PC-3 (cell line): Measurements from ENCODE around the gene ITPRIP. TPM values are rescaled to one million over a fixed set of nuclear protein-coding genes. Genes with fewer than 3 reads are reported as not detected.

Experiments used
- ATAC-seq: fragments of 200-7000 bp; cut with Tn5 transposase; 2 replicates; pipeline ENCODE4 v1.9.1; 2020; ENCODE audit warnings: mild to moderate bottlenecking, moderate library complexity
- BruUV-seq: library from RNA; stranded (reverse); fragments of 400-500 nt; replicated peaks from 2 replicates; lab custom pipeline; 2021; lab: Mats Ljungman, UMichigan
- CTCF ChIA-PET: fragments of 300-600 bp; sonication (Branson Sonifier 250); formaldehyde crosslinking; loops from one replicate; lab custom pipeline; 2022; ENCODE audit warnings: antibody characterized with exemption; lab: Charles Lee
- POLR2A ChIA-PET: fragments of 300-600 bp; sonication (Branson Sonifier 250); formaldehyde crosslinking; loops from one replicate; lab custom pipeline; 2022; ENCODE audit warnings: antibody characterized with exemption; ENCODE audit not compliant: unreplicated experiment; lab: Charles Lee
- DNase-seq: peaks from one replicate; pipeline ENCODE4 v3.0.0-alpha.2; 2015
- H2AFZ ChIP-seq: fragments of 300-600 bp; sonication (generic); 2 replicates; pipeline ENCODE4 v1.6.0; 2016; ENCODE audit warnings: antibody characterized with exemption, low read length
- H3F3A ChIP-seq: fragments of 300-600 bp; sonication (generic); one replicate; pipeline ENCODE4 v1.6.0; 2017; ENCODE audit warnings: antibody characterized with exemption, low read length, control low read depth, mild to moderate bottlenecking; ENCODE audit not compliant: unreplicated experiment
- H3K27ac ChIP-seq: fragments of 300-600 bp; sonication (generic); 2 replicates; pipeline ENCODE4 v1.5.1; 2016; ENCODE audit warnings: mild to moderate bottlenecking, low read length
- H3K27me3 ChIP-seq: fragments of 300-600 bp; sonication (generic); 2 replicates; pipeline ENCODE4 v1.6.1; 2016; ENCODE audit warnings: low read length, mixed read lengths
- H3K36me3 ChIP-seq: fragments of 300-600 bp; sonication (generic); 2 replicates; pipeline ENCODE4 v1.6.1; 2016; ENCODE audit warnings: low read depth, mixed run types, low read length, mixed read lengths
- H3K4me1 ChIP-seq: fragments of 300-600 bp; sonication (generic); 2 replicates; pipeline ENCODE4 v1.5.1; 2016; ENCODE audit warnings: low read length; ENCODE audit not compliant: insufficient read depth
- H3K4me2 ChIP-seq: fragments of 300-600 bp; sonication (generic); 2 replicates; pipeline ENCODE4 v1.6.0; 2016; ENCODE audit warnings: low read length
- H3K4me3 ChIP-seq: fragments of 300-600 bp; sonication (generic); 2 replicates; pipeline ENCODE4 v1.5.1; 2016; ENCODE audit warnings: mild to moderate bottlenecking, low read length, mixed read lengths
- H3K79me2 ChIP-seq: fragments of 300-600 bp; sonication (generic); 2 replicates; pipeline ENCODE4 v1.6.1; 2017; ENCODE audit warnings: low read length, mixed read lengths
- H3K9ac ChIP-seq: fragments of 300-600 bp; sonication (generic); 2 replicates; pipeline ENCODE4 v1.6.0; 2016; ENCODE audit warnings: mild to moderate bottlenecking, low read length
- H3K9me2 ChIP-seq: fragments of 300-600 bp; sonication (generic); replicated peaks from 2 replicates; pipeline ENCODE4 v1.6.1; 2016; ENCODE audit warnings: mixed run types, low read length, mixed read lengths
- H3K9me3 ChIP-seq: fragments of 300-600 bp; sonication (generic); 2 replicates; pipeline ENCODE4 v1.6.1; 2016; ENCODE audit warnings: low read length, mixed read lengths
- H4K20me1 ChIP-seq: fragments of 300-600 bp; sonication (generic); 2 replicates; pipeline ENCODE4 v1.6.1; 2016; ENCODE audit warnings: low read length, mixed read lengths
- EZH2 ChIP-seq: fragments of 300-600 bp; sonication (generic); IDR thresholded peaks from one replicate; pipeline ENCODE4 v1.6.1; 2017; ENCODE audit warnings: antibody characterized with exemption, mild to moderate bottlenecking, low read length; ENCODE audit not compliant: unreplicated experiment
- EZH2phosphoT487 ChIP-seq: fragments of 300-600 bp; sonication (generic); IDR thresholded peaks from 2 replicates; pipeline ENCODE4 v1.6.1; 2018; ENCODE audit warnings: mild to moderate bottlenecking, antibody characterized with exemption, low read length, borderline replicate concordance
- intact Hi-C: fragments of 100-400 bp; cut with micrococcal nuclease; formaldehyde crosslinking; loops from 2 replicates; pipeline ENCODE4 v1.9.0; 2023
- total RNA-seq: library from RNA; depleted of rRNA; stranded (reverse); fragments of >200 nt; gene quantifications from 2 replicates; pipeline ENCODE4 v1.2.3, GENCODE V29; 2014
- TF ChIP-seq, protein P1 (sequence below): fragments of 300-600 bp; sonication (generic); conservative IDR thresholded peaks from 2 replicates; pipeline ENCODE4 v1.5.1; 2017; ENCODE audit warnings: antibody characterized with exemption, low read depth, mild to moderate bottlenecking, low read length

The ITPRIP gene
- total RNA-seq, 1 experiment from 2014 or later = 7.0 TPM

DNA sequence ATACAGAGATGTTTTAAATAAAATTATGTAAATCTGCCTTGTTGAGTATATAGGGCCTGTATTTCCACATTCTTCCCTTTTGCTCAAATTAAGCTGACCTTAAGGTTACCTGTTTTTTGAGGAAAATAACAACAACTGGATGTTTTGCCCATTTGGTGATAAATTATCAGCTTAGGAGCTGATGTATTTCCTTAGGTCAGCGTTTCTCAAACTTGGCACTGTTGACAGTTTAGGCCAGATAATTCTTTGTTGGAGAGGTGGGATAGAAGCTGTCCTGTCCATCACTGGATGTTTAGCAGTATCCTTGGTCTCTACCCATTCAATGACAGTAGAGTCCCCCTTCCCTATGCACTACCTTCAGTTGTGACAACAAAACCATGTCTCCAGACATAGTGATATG is 62.1 kb downstream of the ITPRIP start:
- H3K79me2 ChIP-seq = 0 out of 2 replicates have a peak, but pooled peaks cover 12% of the 10 kb centered on the region
- CTCF ChIA-PET = no interaction called here

DNA sequence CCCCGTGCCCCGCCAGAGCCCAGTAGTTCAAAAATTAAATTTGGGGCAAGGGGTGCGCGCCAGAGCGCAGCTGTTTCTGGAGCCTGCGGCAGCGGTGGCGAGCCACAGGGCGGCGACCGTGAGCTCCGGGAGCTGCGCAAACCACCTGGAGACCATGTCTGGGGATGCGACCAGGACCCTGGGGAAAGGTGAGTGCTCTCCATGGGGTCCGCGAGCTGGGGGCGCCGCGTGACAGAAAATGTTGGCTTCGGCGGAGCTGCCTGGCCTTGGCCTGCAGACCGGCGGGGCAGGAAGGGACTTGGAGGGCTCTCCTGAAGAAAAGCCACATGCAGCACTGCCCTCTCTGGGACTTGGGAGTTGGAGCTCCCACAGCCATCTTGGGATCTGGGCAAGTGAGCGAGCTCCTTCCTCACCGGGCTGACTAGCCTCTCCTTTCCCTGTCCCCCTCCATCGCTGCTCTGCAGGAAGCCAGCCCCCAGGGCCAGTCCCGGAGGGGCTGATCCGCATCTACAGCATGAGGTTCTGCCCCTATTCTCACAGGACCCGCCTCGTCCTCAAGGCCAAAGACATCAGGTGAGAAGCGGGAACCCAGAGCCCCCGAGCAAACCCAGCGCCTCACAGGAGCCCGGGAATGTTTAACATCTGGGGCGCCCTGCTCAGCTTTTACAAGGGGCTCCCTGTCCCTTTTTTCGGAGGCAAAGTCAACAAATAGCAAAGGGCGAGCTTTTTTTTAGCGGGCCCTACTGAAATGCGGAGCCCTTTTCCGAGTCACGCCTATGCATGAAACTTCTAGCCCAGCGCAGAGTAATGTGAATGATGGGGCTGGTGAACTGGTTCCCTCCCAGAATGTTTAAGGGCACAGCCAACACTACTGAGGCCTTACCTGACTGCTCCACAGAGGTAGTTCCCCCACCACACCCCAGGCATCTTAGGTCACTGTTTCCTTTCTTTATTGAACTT is 63.2 kb downstream of the ITPRIP start:
- ChIA-PET CTCF (interaction anchor here (0.6 to 2.6 kb wide), 8 partner anchors 8 to 155 kb away, joined by 3 to 13 read pairs (median 7); no protein-coding TSS in a partner anchor), POLR2A (no interaction called here)
- H3K27ac ChIP-seq = no peak overlapping the region
- DNase-seq (peak; percentile 63), ATAC-seq (peak; percentile 87)
- no peaks in the 10 kb centered on the region for H3K9me2 ChIP-seq
- TF ChIP-seq, protein P1, sequence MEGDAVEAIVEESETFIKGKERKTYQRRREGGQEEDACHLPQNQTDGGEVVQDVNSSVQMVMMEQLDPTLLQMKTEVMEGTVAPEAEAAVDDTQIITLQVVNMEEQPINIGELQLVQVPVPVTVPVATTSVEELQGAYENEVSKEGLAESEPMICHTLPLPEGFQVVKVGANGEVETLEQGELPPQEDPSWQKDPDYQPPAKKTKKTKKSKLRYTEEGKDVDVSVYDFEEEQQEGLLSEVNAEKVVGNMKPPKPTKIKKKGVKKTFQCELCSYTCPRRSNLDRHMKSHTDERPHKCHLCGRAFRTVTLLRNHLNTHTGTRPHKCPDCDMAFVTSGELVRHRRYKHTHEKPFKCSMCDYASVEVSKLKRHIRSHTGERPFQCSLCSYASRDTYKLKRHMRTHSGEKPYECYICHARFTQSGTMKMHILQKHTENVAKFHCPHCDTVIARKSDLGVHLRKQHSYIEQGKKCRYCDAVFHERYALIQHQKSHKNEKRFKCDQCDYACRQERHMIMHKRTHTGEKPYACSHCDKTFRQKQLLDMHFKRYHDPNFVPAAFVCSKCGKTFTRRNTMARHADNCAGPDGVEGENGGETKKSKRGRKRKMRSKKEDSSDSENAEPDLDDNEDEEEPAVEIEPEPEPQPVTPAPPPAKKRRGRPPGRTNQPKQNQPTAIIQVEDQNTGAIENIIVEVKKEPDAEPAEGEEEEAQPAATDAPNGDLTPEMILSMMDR = peak; percentile 83
- TF ChIP-seq EZH2 = no peak
- H3K9ac ChIP-seq = peak overlapping the region; percentile 56
- peak overlapping the region; percentile 66 for H3K4me3 ChIP-seq
- peaks cover 17% of the 10 kb centered on the region for H3K4me1 ChIP-seq
- H3K27me3 ChIP-seq = no peaks in the 10 kb centered on the region
- 0 out of 2 replicates have a peak, but pooled peaks cover 12% of the 10 kb centered on the region for H3K79me2 ChIP-seq
- peak overlapping the region; percentile 78 for H2AFZ ChIP-seq
- no peaks in the 10 kb centered on the region for H3K36me3 ChIP-seq
- intact Hi-C loops = loop anchor here (2.0 kb wide), 1 partner anchor 78 kb away; no protein-coding TSS in a partner anchor
- H4K20me1 ChIP-seq = no peaks in the 10 kb centered on the region
- peak overlapping the region; percentile 84 for H3K4me2 ChIP-seq
- TSS peak; percentile 32 for BruUV-seq
- H3K9me3 ChIP-seq = no peaks in the 10 kb centered on the region
- no peaks in the 10 kb centered on the region for H3F3A ChIP-seq

More for the DNA sequence above, 62.1 kb downstream of the ITPRIP start:
- Histone ChIP-seq H3K9ac (no peak overlapping the region), H3K9me2 (no peaks in the 10 kb centered on the region), H3K27ac (no peak overlapping the region), H3K4me1 (peaks cover 17% of the 10 kb centered on the region), H3K4me2 (peak overlapping the region; percentile 84; the same call in 1 of the 2 replicates), H3K27me3 (no peaks in the 10 kb centered on the region), H2AFZ (no peak overlapping the region), H3K4me3 (no peak overlapping the region), H4K20me1 (no peaks in the 10 kb centered on the region), H3K36me3 (no peaks in the 10 kb centered on the region), H3K9me3 (no peaks in the 10 kb centered on the region), H3F3A (no peaks in the 10 kb centered on the region)
- no TSS peak for BruUV-seq
- TF ChIP-seq EZH2phosphoT487 (no peak), EZH2 (no peak)
- TF ChIP-seq, protein P1 = no peak
- ATAC-seq = no peak
- DNase-seq = no peak
- intact Hi-C loops = no loop called here
- POLR2A ChIA-PET = no interaction called here
